DND-41 (cell line): Measurements from ENCODE around the gene NID2.

Experiments used
- ATAC-seq: fragments of 200-7000 bp; cut with Tn5 transposase; 3 replicates; pipeline ENCODE4 v1.9.1; 2021; ENCODE audit warnings: low read depth; ENCODE audit not compliant: insufficient read depth
- DNase-seq: peaks from one replicate; pipeline ENCODE4 v3.0.0-alpha.2; 2020
- H2AFZ ChIP-seq: 2 replicates; pipeline ENCODE4 v1.6.0; 2012; ENCODE audit warnings: low read depth, low read length
- H3K27ac ChIP-seq: 2 replicates; pipeline ENCODE4 v1.5.1; 2012; ENCODE audit warnings: low read length, inconsistent platforms
- H3K27me3 ChIP-seq: fragments of 200-600 bp; sonication (generic); 2 replicates; pipeline ENCODE4 v1.6.0; 2012; ENCODE audit warnings: low read length, mild to moderate bottlenecking, inconsistent platforms; ENCODE audit not compliant: insufficient read depth, poor library complexity
- H3K36me3 ChIP-seq: 2 replicates; pipeline ENCODE4 v1.5.1; 2012; ENCODE audit warnings: low read length, inconsistent platforms; ENCODE audit not compliant: insufficient read depth
- H3K4me1 ChIP-seq: 2 replicates; pipeline ENCODE4 v1.5.1; 2012; ENCODE audit warnings: mild to moderate bottlenecking, low read length; ENCODE audit not compliant: insufficient read depth
- H3K4me2 ChIP-seq: 2 replicates; pipeline ENCODE4 v1.6.0; 2012; ENCODE audit warnings: mild to moderate bottlenecking, moderate library complexity, low read length, inconsistent platforms; ENCODE audit not compliant: insufficient read depth
- H3K4me3 ChIP-seq, 2 experiments: fragments of 200-600 bp in 1 of 2; shearing (Covaris generic) in 1 of 2; 2 replicates each; pipeline ENCODE4 v1.5.1; 2012 to 2016; ENCODE audit warnings: inconsistent platforms in 2 of 2, low read length in 2 of 2, mild to moderate bottlenecking in 2 of 2, low read depth in 1 of 2, moderate library complexity in 1 of 2
- H3K79me2 ChIP-seq: 2 replicates; pipeline ENCODE4 v1.6.0; 2012; ENCODE audit warnings: low read length, inconsistent platforms; ENCODE audit not compliant: insufficient read depth
- H3K9ac ChIP-seq: 2 replicates; pipeline ENCODE4 v1.6.0; 2012; ENCODE audit warnings: low read depth, mild to moderate bottlenecking, inconsistent platforms, low read length, moderate library complexity
- H3K9me3 ChIP-seq: 2 replicates; pipeline ENCODE4 v1.5.1; 2012; ENCODE audit warnings: low read length, moderate library complexity, mild to moderate bottlenecking, inconsistent platforms; ENCODE audit not compliant: insufficient read depth, severe bottlenecking
- H4K20me1 ChIP-seq: 2 replicates; pipeline ENCODE4 v1.6.0; 2012; ENCODE audit warnings: low read length; ENCODE audit not compliant: insufficient read depth
- CTCF ChIP-seq: IDR thresholded peaks from 2 replicates; pipeline ENCODE4 v1.5.1; 2012; ENCODE audit warnings: borderline replicate concordance, low read length, moderate library complexity, mild to moderate bottlenecking; ENCODE audit not compliant: poor library complexity, severe bottlenecking; ENCODE audit errors: extremely low read depth
- EZH2 ChIP-seq: IDR thresholded peaks from 3 replicates; pipeline ENCODE4 v1.6.1; 2012; ENCODE audit warnings: borderline replicate concordance, low read depth, mild to moderate bottlenecking, moderate library complexity, low read length, inconsistent platforms; ENCODE audit not compliant: severe bottlenecking

NID2 gene

GRCh38 chr14:52003324-52003723 is 65.5 kb downstream of the NID2 start:
- no peaks in the 10 kb centered on the region for H3K9me3 ChIP-seq
- H3K27ac ChIP-seq: no peak overlapping the region
- H3K4me1 ChIP-seq: no peaks in the 10 kb centered on the region
- peaks cover 99% of the 10 kb centered on the region for H3K36me3 ChIP-seq
- H2AFZ ChIP-seq: no peak overlapping the region
- peaks cover 4% of the 10 kb centered on the region; the same call in 1 of the 2 replicates for H4K20me1 ChIP-seq
- peaks cover 12% of the 10 kb centered on the region; the same call in 1 of the 2 replicates for H3K79me2 ChIP-seq
- no peak overlapping the region for H3K4me2 ChIP-seq
- TF ChIP-seq EZH2 (no peak), CTCF (no peak)
- DNase-seq (no peak), ATAC-seq (no peak)
- no peak overlapping the region for H3K9ac ChIP-seq
- H3K27me3 ChIP-seq: no peaks in the 10 kb centered on the region
- H3K4me3 ChIP-seq: no peak overlapping the region

GRCh38 chr14:52002542-52002941 is 66.3 kb downstream of the NID2 start:
- Histone ChIP-seq H3K9ac (no peak overlapping the region), H3K9me3 (no peaks in the 10 kb centered on the region), H3K4me3 (no peak overlapping the region), H3K36me3 (peaks cover 99% of the 10 kb centered on the region), H4K20me1 (peaks cover 4% of the 10 kb centered on the region; the same call in 1 of the 2 replicates), H3K4me2 (no peak overlapping the region), H2AFZ (no peak overlapping the region), H3K27me3 (no peaks in the 10 kb centered on the region), H3K79me2 (peaks cover 16% of the 10 kb centered on the region), H3K27ac (no peak overlapping the region), H3K4me1 (no peaks in the 10 kb centered on the region)
- no peak for ATAC-seq
- TF ChIP-seq EZH2: no peak
- DNase-seq: no peak

- Histone ChIP-seq H3K9me3 (no peaks in the 10 kb centered on the region), H3K36me3 (peaks cover 98% of the 10 kb centered on the region), H3K9ac (no peak overlapping the region), H3K4me3 (no peak overlapping the region), H4K20me1 (0 out of 2 replicates have a peak, but pooled peaks cover 4% of the 10 kb centered on the region), H3K27ac (no peak overlapping the region), H3K4me1 (peaks cover 10% of the 10 kb centered on the region; the same call in 1 of the 2 replicates), H2AFZ (no peak overlapping the region), H3K27me3 (no peaks in the 10 kb centered on the region), H3K79me2 (peaks cover 34% of the 10 kb centered on the region), H3K4me2 (no peak overlapping the region)
- ATAC-seq (no peak), DNase-seq (no peak)
- TF ChIP-seq CTCF (no peak), EZH2 (no peak)
Observed at GRCh38 chr14:52000696-52001095, 68.2 kb downstream of the NID2 start.

- no peak for ATAC-seq
- 0 out of 2 replicates have a peak, but pooled peaks cover 4% of the 10 kb centered on the region for H4K20me1 ChIP-seq
Observed at GRCh38 chr14:52000019-52000582, 68.8 kb downstream of the NID2 start.

More at GRCh38 chr14:52000019-52000582, 68.8 kb downstream of the NID2 start:
- Histone ChIP-seq H3K79me2 (peaks cover 39% of the 10 kb centered on the region), H2AFZ (no peak overlapping the region), H3K27ac (no peak overlapping the region), H3K4me2 (no peak overlapping the region), H3K4me1 (peaks cover 11% of the 10 kb centered on the region; the same call in 1 of the 2 replicates), H3K27me3 (no peaks in the 10 kb centered on the region), H3K9ac (no peak overlapping the region), H3K9me3 (no peaks in the 10 kb centered on the region), H3K36me3 (peaks cover 97% of the 10 kb centered on the region), H3K4me3 (no peak overlapping the region)
- TF ChIP-seq EZH2 (no peak), CTCF (no peak)
- DNase-seq: no peak
